Fibroblast of the aortic adventitia (primary cell): ENCODE data around the gene FARS2. TPM values are rescaled to one million over a fixed set of nuclear protein-coding genes. Genes with fewer than 3 reads are reported as not detected.
A peak's percentile ranks its signal among the peaks of the same experiment; 100 is the strongest.

Source experiments
- DNase-seq: peaks from one replicate; pipeline ENCODE4 v3.0.0-alpha.2; 2010; ENCODE audit warnings: low read depth
- H3K4me3 ChIP-seq: 2 replicates; pipeline ENCODE4 v1.5.1; 2011; ENCODE audit warnings: low read depth, mild to moderate bottlenecking, control low read depth, low read length, moderate library complexity
- total RNA-seq: library from RNA; depleted of rRNA; stranded (reverse); fragments of >200 nt; gene quantifications from 2 replicates; pipeline ENCODE4 v1.2.3, GENCODE V29; 2012; ENCODE audit warnings: low replicate concordance
- TF ChIP-seq, protein P1 (sequence below): IDR thresholded peaks from 2 replicates; pipeline ENCODE4 v1.5.1; 2011; ENCODE audit warnings: mild to moderate bottlenecking, low read length, control low read depth, inconsistent platforms; ENCODE audit not compliant: insufficient read depth

The FARS2 gene
- total RNA-seq, 1 donor: 25.5 TPM

- no peak overlapping the region for H3K4me3 ChIP-seq
- no peak for DNase-seq
- TF ChIP-seq, protein P1, sequence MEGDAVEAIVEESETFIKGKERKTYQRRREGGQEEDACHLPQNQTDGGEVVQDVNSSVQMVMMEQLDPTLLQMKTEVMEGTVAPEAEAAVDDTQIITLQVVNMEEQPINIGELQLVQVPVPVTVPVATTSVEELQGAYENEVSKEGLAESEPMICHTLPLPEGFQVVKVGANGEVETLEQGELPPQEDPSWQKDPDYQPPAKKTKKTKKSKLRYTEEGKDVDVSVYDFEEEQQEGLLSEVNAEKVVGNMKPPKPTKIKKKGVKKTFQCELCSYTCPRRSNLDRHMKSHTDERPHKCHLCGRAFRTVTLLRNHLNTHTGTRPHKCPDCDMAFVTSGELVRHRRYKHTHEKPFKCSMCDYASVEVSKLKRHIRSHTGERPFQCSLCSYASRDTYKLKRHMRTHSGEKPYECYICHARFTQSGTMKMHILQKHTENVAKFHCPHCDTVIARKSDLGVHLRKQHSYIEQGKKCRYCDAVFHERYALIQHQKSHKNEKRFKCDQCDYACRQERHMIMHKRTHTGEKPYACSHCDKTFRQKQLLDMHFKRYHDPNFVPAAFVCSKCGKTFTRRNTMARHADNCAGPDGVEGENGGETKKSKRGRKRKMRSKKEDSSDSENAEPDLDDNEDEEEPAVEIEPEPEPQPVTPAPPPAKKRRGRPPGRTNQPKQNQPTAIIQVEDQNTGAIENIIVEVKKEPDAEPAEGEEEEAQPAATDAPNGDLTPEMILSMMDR: no peak
Observed at GRCh38 chr6:5257400-5257799, 3.9 kb upstream of the FARS2 start.

DNA sequence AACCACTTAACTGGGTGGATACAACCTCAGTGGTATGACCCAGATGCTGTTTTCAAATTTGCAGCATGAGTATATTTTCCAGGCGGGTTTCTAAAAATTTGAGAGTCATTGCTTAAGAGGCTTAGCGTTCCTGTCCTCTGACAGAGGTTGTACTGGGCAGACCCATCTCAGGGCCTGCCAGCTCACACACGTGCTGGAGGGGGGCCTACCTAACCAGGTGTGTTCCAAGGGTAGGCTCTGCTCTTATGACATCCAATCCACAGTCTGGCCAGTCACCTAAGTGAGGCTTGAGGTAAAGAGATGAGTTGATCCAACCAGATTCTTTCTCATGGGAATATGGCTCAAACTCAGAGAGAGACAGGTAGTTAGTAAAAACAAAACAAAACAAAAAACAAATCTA lies 1.9 kb upstream of the FARS2 start:
- TF ChIP-seq, protein P1: no peak
- DNase-seq: no peak
- H3K4me3 ChIP-seq: peak overlapping the region; percentile 93

- peak overlapping the region; percentile 93 for H3K4me3 ChIP-seq
- peak; percentile 45 for DNase-seq
- TF ChIP-seq, protein P1: no peak
Observed at GRCh38 chr6:5260111-5260620, 1.1 kb upstream of the FARS2 start.

GRCh38 chr6:5261545-5262109 lies 314 bp downstream of the FARS2 start:
- peak overlapping the region; percentile 93 for H3K4me3 ChIP-seq
- DNase-seq: no peak
- TF ChIP-seq, protein P1: no peak

GRCh38 chr6:5266423-5266822 lies 5.1 kb downstream of the FARS2 start:
- DNase-seq: no peak
- no peak overlapping the region for H3K4me3 ChIP-seq
- TF ChIP-seq, protein P1: no peak

- DNase-seq: peak; percentile 9
- H3K4me3 ChIP-seq: no peak overlapping the region
- TF ChIP-seq, protein P1: no peak
Observed at GRCh38 chr6:5270093-5270680, 8.9 kb downstream of the FARS2 start.
